Lower leg skin (tissue), 4 donors: ENCODE results near the gene REL. TPM values are rescaled to one million over a fixed set of nuclear protein-coding genes. Genes with fewer than 3 reads are reported as not detected.
A peak's percentile ranks its signal among the peaks of the same experiment; 100 is the strongest.

Experiments used
- DNase-seq, 2 donors: peaks; one replicate each; pipeline ENCODE4 v3.0.0-alpha.2; 2019; ENCODE audit warnings: low spot score in 2 of 2
- H3K4me3 ChIP-seq: fragments of 200-600 bp; sonication (generic); 2 replicates; pipeline ENCODE4 v1.5.1; 2017; ENCODE audit warnings: mild to moderate bottlenecking, low read depth; ENCODE audit not compliant: poor library complexity, severe bottlenecking
- CTCF ChIP-seq, 3 donors: fragments of 450-650 bp; IDR thresholded peaks; one replicate each; pipeline ENCODE4 v1.5.1; 2016; ENCODE audit warnings: antibody characterized with exemption in 3 of 3, mild to moderate bottlenecking in 3 of 3, moderate library complexity in 2 of 3
- POLR2A ChIP-seq, 2 donors: fragments of 450-650 bp; IDR thresholded peaks; one replicate each; pipeline ENCODE4 v1.6.1; 2016 to 2017; ENCODE audit warnings: antibody characterized with exemption in 2 of 2, mild to moderate bottlenecking in 1 of 2, moderate library complexity in 1 of 2
- WGBS, 2 donors: methylation state at CpG; one replicate each; pipeline ENCODE4 v1.1.5; 2018; 5-methylcytosine and 5-hydroxymethylcytosine counted together
- intact Hi-C: fragments of 100-400 bp; cut with DNase I; formaldehyde crosslinking; loops from one replicate; pipeline ENCODE4 v1.15.0; 2023; ENCODE audit warnings: low total_unique reads
- total RNA-seq, 4 donors: library from RNA; depleted of rRNA; stranded (reverse); fragments of >200 nt; gene quantifications; one replicate each; pipeline ENCODE4 v1.1.0, GENCODE V29; 2016

REL gene
- total RNA-seq, result 10 to 100 TPM; 33.8 to 56.2 (median 41.2) TPM

GRCh38 chr2:60881047-60881932 lies at the start of gene REL:
Gene REL (plus strand): TSS chr2:60881574. CDS start chr2:60881841, 267 bp downstream.
- H3K4me3 ChIP-seq, result peak within 1 kb of the TSS; percentile 94
- WGBS, 2 donors, result 0 to 1% methylated on average over 45 to 54 of the region's 90 CpGs
- DNase-seq, result peak; percentile 87 to 97
- TF ChIP-seq POLR2A (IDR thresholded peaks at IDR 0.05) (peak in 1 of 2 donors; percentile 7), CTCF (IDR thresholded peaks at IDR 0.05) (no peak)
- intact Hi-C loops, result no loop called here

GRCh38 chr2:60831921-60832320 lies 49.5 kb upstream of the REL start:
- no peak for DNase-seq
- intact Hi-C loops, result no loop called here

GRCh38 chr2:60832621-60833020 lies 48.8 kb upstream of the REL start:
- intact Hi-C loops, result no loop called here
- TF ChIP-seq POLR2A (IDR thresholded peaks at IDR 0.05), result no peak
- 49 to 51% methylated on average over 2 of the region's 2 CpGs for whole genome bisulfite sequencing, 2 donors
- DNase-seq, result no peak
- H3K4me3 ChIP-seq, result no peak overlapping the region

More at GRCh38 chr2:60831921-60832320, 49.5 kb upstream of the REL start:
- no peak overlapping the region for H3K4me3 ChIP-seq
- TF ChIP-seq CTCF (IDR thresholded peaks at IDR 0.05), result no peak
- TF ChIP-seq POLR2A (IDR thresholded peaks at IDR 0.05), result no peak

- H3K4me3 ChIP-seq, result no peak overlapping the region
- DNase-seq, result no peak
- TF ChIP-seq CTCF (IDR thresholded peaks at IDR 0.05) (no peak), POLR2A (IDR thresholded peaks at IDR 0.05) (no peak)
- WGBS, 2 donors, result 34 to 45% methylated on average over 2 of the region's 2 CpGs
- intact Hi-C loops, result no loop called here
These were observed 47.1 kb upstream of the REL start for GRCh38 chr2:60834270-60834717.

- TF ChIP-seq POLR2A (IDR thresholded peaks at IDR 0.05) (no peak), CTCF (IDR thresholded peaks at IDR 0.05) (no peak)
- intact Hi-C loops, result no loop called here
- WGBS, 2 donors, result 81 to 83% methylated on average over 3 of the region's 3 CpGs
- DNase-seq, result no peak
- H3K4me3 ChIP-seq, result no peak overlapping the region
These were observed 44.9 kb upstream of the REL start for GRCh38 chr2:60836491-60836890.

GRCh38 chr2:60837123-60837522 lies 44.3 kb upstream of the REL start:
- TF ChIP-seq CTCF (IDR thresholded peaks at IDR 0.05) (no peak), POLR2A (IDR thresholded peaks at IDR 0.05) (no peak)
- no peak overlapping the region for H3K4me3 ChIP-seq
- WGBS, 2 donors, result 71 to 77% methylated on average over 1 of the region's 1 CpG
- intact Hi-C loops, result no loop called here
- DNase-seq, result no peak
